Endothelial cell of umbilical vein (primary cell): ENCODE measurements around the gene MT1M. TPM values are rescaled to one million over a fixed set of nuclear protein-coding genes. Genes with fewer than 3 reads are reported as not detected.
"Not testable (repeated sequence)": the region's sequence is repeated elsewhere in the genome, so short reads cannot be mapped to it uniquely, and the experiment has no call there.

Experiments
- BruUV-seq: library from RNA; stranded (reverse); fragments of 400-500 nt; replicated peaks from 2 replicates; lab custom pipeline; 2021; lab: Mats Ljungman, UMichigan
- CTCF ChIA-PET: fragments of 300-600, 350-600 bp; sonication (Branson Sonifier 250); formaldehyde crosslinking; loops from one replicate; lab custom pipeline; 2021; ENCODE audit warnings: antibody characterized with exemption, inconsistent platforms; lab: Charles Lee
- POLR2A ChIA-PET: fragments of 300-600, 350-600 bp; sonication (Branson Sonifier 250); formaldehyde crosslinking; loops from one replicate; lab custom pipeline; 2021; ENCODE audit warnings: antibody characterized with exemption, inconsistent platforms; lab: Charles Lee
- DNase-seq: peaks from one replicate; pipeline ENCODE4 v3.0.0-alpha.2; 2011; ENCODE audit warnings: low read depth, low spot score
- FAIRE-seq: peaks from 2 replicates; lab custom pipeline; 2011; peaks lifted over from hg19 to GRCh38; lab: Jason Lieb, UNC
- H2AFZ ChIP-seq: 2 replicates; pipeline ENCODE4 v1.6.0; 2012; ENCODE audit warnings: low read depth, low read length, control low read depth, inconsistent platforms
- H3K27ac ChIP-seq: 2 replicates; pipeline ENCODE4 v1.5.1; 2011; ENCODE audit warnings: low read depth, mild to moderate bottlenecking, control low read depth, low read length, moderate library complexity; ENCODE audit not compliant: insufficient read depth
- H3K27me3 ChIP-seq, 2 experiments: 2 replicates each; pipeline versions ENCODE4 v1.6.0 to v1.6.1; 2011; ENCODE audit warnings: low read length in 2 of 2, mixed read lengths in 1 of 2; ENCODE audit not compliant: control insufficient read depth in 2 of 2, insufficient read depth in 2 of 2
- H3K36me3 ChIP-seq, 2 experiments: 2 replicates in 1 of 2; 3 replicates in 1 of 2; pipeline ENCODE4 v1.5.1; 2011; ENCODE audit warnings: low read length in 2 of 2, mild to moderate bottlenecking in 1 of 2, moderate library complexity in 1 of 2; ENCODE audit not compliant: control insufficient read depth in 2 of 2, insufficient read depth in 2 of 2; ENCODE audit errors: extremely low read depth in 1 of 2
- H3K4me1 ChIP-seq: 3 replicates; pipeline ENCODE4 v1.5.1; 2011; ENCODE audit warnings: mild to moderate bottlenecking, low read length; ENCODE audit not compliant: control insufficient read depth, insufficient read depth; ENCODE audit errors: extremely low read depth
- H3K4me2 ChIP-seq: 2 replicates; pipeline ENCODE4 v1.6.1; 2011; ENCODE audit warnings: low read length, control low read depth, mixed read lengths; ENCODE audit not compliant: insufficient read depth
- H3K4me3 ChIP-seq, 3 experiments: fragments of 200-600 bp in 1 of 3; sonication (generic), shearing (Covaris generic) in 1 of 3; replicated peaks in 1 of 3; 2 replicates each; pipeline ENCODE4 v1.5.1; 2011 to 2016; ENCODE audit warnings: control low read depth in 3 of 3, low read length in 3 of 3, mild to moderate bottlenecking in 2 of 3, inconsistent platforms in 1 of 3, low read depth in 1 of 3, moderate library complexity in 1 of 3; ENCODE audit not compliant: insufficient read depth in 1 of 3
- H3K79me2 ChIP-seq: 2 replicates; pipeline ENCODE4 v1.6.0; 2012; ENCODE audit warnings: low read length, inconsistent platforms; ENCODE audit not compliant: control insufficient read depth, insufficient read depth
- H3K9ac ChIP-seq: replicated peaks from 2 replicates; pipeline ENCODE3; 2011; ENCODE audit warnings: low read length, control low read depth; ENCODE audit not compliant: insufficient read depth; ENCODE audit errors: extremely low read depth
- H3K9me1 ChIP-seq: replicated peaks from 3 replicates; pipeline ENCODE4 v1.6.0; 2011; ENCODE audit warnings: mild to moderate bottlenecking, low read length; ENCODE audit not compliant: control insufficient read depth, insufficient read depth; ENCODE audit errors: extremely low read depth
- H3K9me3 ChIP-seq: replicated peaks from 2 replicates; pipeline ENCODE4 v1.5.1; 2012; ENCODE audit warnings: low read length, inconsistent platforms; ENCODE audit not compliant: control insufficient read depth, insufficient read depth
- H4K20me1 ChIP-seq: replicated peaks from 2 replicates; pipeline ENCODE3; 2011; ENCODE audit warnings: mild to moderate bottlenecking, low read length; ENCODE audit not compliant: control insufficient read depth, insufficient read depth; ENCODE audit errors: extremely low read depth
- CTCF ChIP-seq, 2 donors: IDR thresholded peaks; 1 replicate in 1 of 2; 2 replicates in 1 of 2; pipeline ENCODE4 v1.5.1; 2011; ENCODE audit warnings: low read length in 2 of 2, mild to moderate bottlenecking in 2 of 2, moderate library complexity in 2 of 2, control low read depth in 1 of 2, inconsistent platforms in 1 of 2, low read depth in 1 of 2; ENCODE audit not compliant: insufficient read depth in 1 of 2; ENCODE audit errors: extremely low read depth in 1 of 2
- FOS ChIP-seq: IDR thresholded peaks from 2 replicates; pipeline ENCODE4 v1.6.1; 2011; ENCODE audit warnings: mild to moderate bottlenecking, low read length, moderate library complexity, borderline replicate concordance; ENCODE audit not compliant: insufficient read depth
- GATA2 ChIP-seq: IDR thresholded peaks from 2 replicates; pipeline ENCODE4 v1.7.0; 2011; ENCODE audit warnings: low read depth, mild to moderate bottlenecking, moderate library complexity, mixed read lengths, low read length; ENCODE audit not compliant: insufficient read length, insufficient read depth
- POLR2A ChIP-seq: IDR thresholded peaks from 2 replicates; pipeline ENCODE4 v1.6.1; 2012; ENCODE audit warnings: low read depth, mild to moderate bottlenecking, control low read depth, low read length
- dilution Hi-C: fragments of 300-500 bp; cut with MboI; formaldehyde crosslinking; loops from one replicate; pipeline ENCODE4 v1.15.0; 2019; ENCODE audit warnings: low sequenced_read_pairs; ENCODE audit not compliant: extremely low pct_ligation_motif_present
- intact Hi-C: fragments of 100-400 bp; cut with micrococcal nuclease; formaldehyde crosslinking; loops from one replicate; pipeline ENCODE4 v1.10.0; 2022
- polyA plus RNA-seq, 4 experiments: library from polyadenylated mRNA; depleted of rRNA in 3 of 4; stranded (reverse) in 3 of 4; unstranded in 1 of 4; fragments of >200 nt; gene quantifications; 2 replicates each; pipeline versions ENCODE4 v1.2.1 to v1.2.3, GENCODE V29; 2011 to 2012; ENCODE audit warnings: missing spikeins in 1 of 4
- total RNA-seq: library from RNA; stranded (reverse); gene quantifications from 2 replicates; pipeline ENCODE4 v1.2.3, GENCODE V29; 2021

The MT1M gene
- total and polyA plus RNA-seq, 2 donors (not counting 3 experiments of a cell fraction or from before 2014, with no cell fraction given) = 4.3 to 4.6 TPM

- H3K9ac ChIP-seq = no peak overlapping the region
- ChIA-PET CTCF (interaction anchor here (1.2 to 2.4 kb wide), 4 partner anchors 21 to 120 kb away, joined by 4 to 24 read pairs (median 6); partner anchors contain the start of gene MT1B), POLR2A (no interaction called here)
- no peak overlapping the region for H3K27ac ChIP-seq
- H4K20me1 ChIP-seq = no peaks in the 10 kb centered on the region
- H3K4me1 ChIP-seq = peaks cover 3% of the 10 kb centered on the region
- FAIRE-seq (no peak), DNase-seq (no peak)
- H3K9me1 ChIP-seq = no peaks in the 10 kb centered on the region
- peaks cover 58 to 69% of the 10 kb centered on the region in 2 experiments for H3K27me3 ChIP-seq
- no peak overlapping the region for H3K4me3 ChIP-seq
- no peaks in the 10 kb centered on the region for H3K79me2 ChIP-seq
- H3K9me3 ChIP-seq = no peaks in the 10 kb centered on the region
- no peak overlapping the region for H2AFZ ChIP-seq
- dilution Hi-C loops = no loop called here
- H3K36me3 ChIP-seq = no peaks in the 10 kb centered on the region
- BruUV-seq = no TSS peak
- intact Hi-C loops = no loop called here
- no peak for TF ChIP-seq FOS
- H3K4me2 ChIP-seq = no peak overlapping the region
These were observed 40.5 kb downstream of the MT1M start for GRCh38 chr16:56672761-56673536.

GRCh38 chr16:56673921-56674320 lies 41.5 kb downstream of the MT1M start:
- Histone ChIP-seq H3K9me1 (no peaks in the 10 kb centered on the region), H4K20me1 (no peaks in the 10 kb centered on the region), H3K27me3 (peaks cover 48 to 59% of the 10 kb centered on the region in 2 experiments), H3K27ac (no peak overlapping the region), H3K4me1 (peaks cover 3% of the 10 kb centered on the region), H3K4me3 (no peak overlapping the region), H2AFZ (no peak overlapping the region), H3K79me2 (no peaks in the 10 kb centered on the region), H3K36me3 (no peaks in the 10 kb centered on the region), H3K9ac (no peak overlapping the region), H3K9me3 (no peaks in the 10 kb centered on the region), H3K4me2 (no peak overlapping the region)
- intact Hi-C loops = loop anchor here (1.0 kb wide), 1 partner anchor 28 kb away; no protein-coding TSS in a partner anchor
- dilution Hi-C loops = no loop called here
- TF ChIP-seq CTCF (IDR thresholded peaks at IDR 0.05; ENCODE audit: extremely low read depth in 1 of 2, insufficient read depth in 1 of 2, low read depth in 1 of 2, low read length in 2 of 2) (peak; percentile 22 to 59), POLR2A (no peak), GATA2 (no peak)
- BruUV-seq = no TSS peak
- ChIA-PET CTCF (interaction anchor here (1.0 to 2.4 kb wide), 7 partner anchors 22 to 119 kb away, joined by 3 to 24 read pairs (median 5); partner anchors contain the start of gene MT1B), POLR2A (no interaction called here)
- DNase-seq = peak; percentile 18
- FAIRE-seq = peak; percentile 84

GRCh38 chr16:56674570-56674969 lies 42.1 kb downstream of the MT1M start:
- H3K79me2 ChIP-seq, H3K4me3 ChIP-seq, BruUV-seq, H3K4me1 ChIP-seq, H3K9me3 ChIP-seq, FAIRE-seq, H3K4me2 ChIP-seq, POLR2A ChIA-PET, H3K36me3 ChIP-seq, DNase-seq, H4K20me1 ChIP-seq, H3K27ac ChIP-seq, dilution Hi-C loops, H3K9me1 ChIP-seq, H2AFZ ChIP-seq, H3K9ac ChIP-seq: not testable (repeated sequence)
- H3K27me3 ChIP-seq = peaks cover 43 to 53% of the 10 kb centered on the region in 2 experiments
- CTCF ChIA-PET = interaction anchor here (1.2 kb wide), 2 partner anchors 46 to 113 kb away, joined by 3 to 5 read pairs; no protein-coding TSS in a partner anchor
- intact Hi-C loops = loop anchor here (1.0 kb wide), 1 partner anchor 28 kb away; no protein-coding TSS in a partner anchor
